Erythroblast (primary cell): ENCODE data around the gene DNAJB12.

Experiments
- GATA1 ChIP-seq: IDR thresholded peaks from 2 replicates; pipeline ENCODE4 v1.6.1; 2011; ENCODE audit warnings: low read depth, mild to moderate bottlenecking, control low read depth, low read length, moderate library complexity
- POLR2A ChIP-seq: IDR thresholded peaks from 2 replicates; pipeline ENCODE4 v1.6.1; 2011; ENCODE audit warnings: mild to moderate bottlenecking, low read length

DNA sequence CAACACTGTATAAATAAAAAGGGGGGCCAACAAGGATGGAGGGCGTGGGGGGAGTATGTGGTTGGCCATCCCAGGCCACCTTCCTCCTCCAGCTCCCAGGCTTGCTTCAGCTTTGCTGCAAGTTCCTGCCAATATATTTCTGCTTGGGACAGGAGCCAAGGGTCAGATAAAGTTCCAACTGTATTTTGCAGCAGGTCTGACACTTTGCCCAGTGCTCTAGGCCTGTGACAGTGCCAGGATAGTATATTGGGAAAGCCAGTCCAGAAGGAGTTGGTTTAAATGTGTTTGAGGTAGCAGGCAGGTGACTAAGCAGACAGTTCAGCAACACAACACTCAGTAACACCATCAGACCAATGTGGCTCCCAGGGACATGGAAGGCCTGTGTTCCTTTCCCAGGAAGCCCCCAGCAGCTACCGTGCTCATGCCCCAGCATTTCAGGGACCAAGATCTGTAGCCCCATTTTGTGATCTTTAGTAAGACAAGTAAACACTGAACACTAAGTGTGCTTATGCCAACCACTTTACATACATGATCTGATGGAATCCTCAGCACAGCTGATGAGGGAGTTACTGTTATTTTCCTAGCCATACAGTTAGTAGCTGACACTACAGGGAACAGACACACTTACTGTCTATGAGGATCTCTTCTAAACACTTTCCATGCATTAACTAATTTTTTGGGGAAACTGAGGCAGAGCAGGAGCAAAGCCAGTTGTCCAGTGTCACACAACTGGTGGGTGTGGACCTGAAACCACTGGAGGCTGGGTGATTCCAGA is 38.9 kb downstream of the DNAJB12 start:
- TF ChIP-seq POLR2A (no peak), GATA1 (no peak)
